ENCODE results near the gene LOC128125822.

Gene LOC128125822

DNA sequence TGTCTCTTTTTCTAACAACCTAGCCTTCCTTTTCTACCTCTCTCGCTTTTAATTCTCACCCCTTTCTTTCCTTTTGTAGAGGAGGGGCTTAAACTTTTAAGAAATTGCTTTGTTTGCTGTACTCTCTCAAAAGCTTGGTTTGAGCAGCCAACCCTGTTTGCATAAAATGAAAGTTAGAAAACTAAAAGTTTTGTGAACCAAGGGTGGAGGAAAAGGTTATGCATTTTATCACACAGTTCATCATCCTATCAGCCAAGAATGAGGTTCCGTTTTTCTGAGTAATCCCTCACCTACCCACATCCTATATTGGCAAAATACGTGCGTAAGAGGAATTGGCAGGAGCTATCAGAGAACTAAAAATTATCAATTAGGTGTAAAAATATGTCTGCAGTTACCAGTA lies 42.8 kb upstream of the LOC128125822 start:
- no peak overlapping the region for H3K27ac ChIP-seq

DNA sequence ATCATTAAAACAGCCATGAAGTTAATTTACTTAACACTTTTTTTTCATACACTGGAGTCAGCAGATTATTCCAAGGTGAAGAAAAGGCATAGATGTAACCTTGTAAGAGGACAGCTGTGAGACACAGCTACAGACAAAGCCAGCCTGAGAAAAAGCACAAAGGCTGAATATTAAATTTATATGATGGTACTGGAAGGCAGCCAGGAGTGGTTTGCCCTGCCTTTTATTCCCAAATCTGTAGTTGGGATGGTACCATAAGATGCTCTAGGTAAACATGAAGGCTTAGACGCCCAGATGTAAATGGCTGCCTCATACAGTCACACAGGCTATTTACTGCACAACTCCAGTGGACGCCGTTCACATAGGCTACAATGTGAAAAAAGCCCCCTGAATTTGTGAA lies 42.1 kb upstream of the LOC128125822 start:
- ChIA-PET POLR2A (ENCODE audit: unreplicated experiment) (interaction anchor here (0.5 kb wide), 1 partner anchor 44 kb away, joined by 4 read pairs; no protein-coding TSS in a partner anchor), CTCF (no interaction called here)
- Histone ChIP-seq H2AFZ (no peak overlapping the region), H4K20me1 (ENCODE audit: insufficient read depth) (no peaks in the 10 kb centered on the region), H3K4me2 (no peak overlapping the region), H3K27ac (no peak overlapping the region), H3K4me1 (replicated peaks; ENCODE audit: insufficient read depth) (peaks cover 18% of the 10 kb centered on the region), H3F3A (ENCODE audit: insufficient read depth, low read depth) (peaks cover 17% of the 10 kb centered on the region), H3K79me2 (ENCODE audit: low read depth) (no peaks in the 10 kb centered on the region), H3K9me2 (ENCODE audit: insufficient read depth) (no peaks in the 10 kb centered on the region), H3K9me3 (ENCODE audit: insufficient read depth, low read depth) (no peaks in the 10 kb centered on the region), H3K27me3 (ENCODE audit: insufficient read depth, low read depth) (no peaks in the 10 kb centered on the region), H3K4me3 (no peak overlapping the region), H3K36me3 (ENCODE audit: low read depth) (no peaks in the 10 kb centered on the region)
- no peak for DNase-seq
- no TSS peak for BruUV-seq (replicated peaks)
- intact Hi-C loops (cut with micrococcal nuclease; ENCODE audit: unreplicated experiment) = no loop called here
- no peak for TF ChIP-seq EZH2 (IDR thresholded peaks at IDR 0.05; ENCODE audit: low read depth)
- TF ChIP-seq, protein P1, sequence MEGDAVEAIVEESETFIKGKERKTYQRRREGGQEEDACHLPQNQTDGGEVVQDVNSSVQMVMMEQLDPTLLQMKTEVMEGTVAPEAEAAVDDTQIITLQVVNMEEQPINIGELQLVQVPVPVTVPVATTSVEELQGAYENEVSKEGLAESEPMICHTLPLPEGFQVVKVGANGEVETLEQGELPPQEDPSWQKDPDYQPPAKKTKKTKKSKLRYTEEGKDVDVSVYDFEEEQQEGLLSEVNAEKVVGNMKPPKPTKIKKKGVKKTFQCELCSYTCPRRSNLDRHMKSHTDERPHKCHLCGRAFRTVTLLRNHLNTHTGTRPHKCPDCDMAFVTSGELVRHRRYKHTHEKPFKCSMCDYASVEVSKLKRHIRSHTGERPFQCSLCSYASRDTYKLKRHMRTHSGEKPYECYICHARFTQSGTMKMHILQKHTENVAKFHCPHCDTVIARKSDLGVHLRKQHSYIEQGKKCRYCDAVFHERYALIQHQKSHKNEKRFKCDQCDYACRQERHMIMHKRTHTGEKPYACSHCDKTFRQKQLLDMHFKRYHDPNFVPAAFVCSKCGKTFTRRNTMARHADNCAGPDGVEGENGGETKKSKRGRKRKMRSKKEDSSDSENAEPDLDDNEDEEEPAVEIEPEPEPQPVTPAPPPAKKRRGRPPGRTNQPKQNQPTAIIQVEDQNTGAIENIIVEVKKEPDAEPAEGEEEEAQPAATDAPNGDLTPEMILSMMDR (conservative IDR thresholded peaks at IDR 0.05) = no peak

More for the DNA sequence above, 42.8 kb upstream of the LOC128125822 start:
- no peak overlapping the region for H3K4me2 ChIP-seq
- H3K9me2 ChIP-seq (ENCODE audit: insufficient read depth) = no peaks in the 10 kb centered on the region
- no peaks in the 10 kb centered on the region for H4K20me1 ChIP-seq (ENCODE audit: insufficient read depth)
- peaks cover 17% of the 10 kb centered on the region for H3F3A ChIP-seq (ENCODE audit: insufficient read depth, low read depth)
- no peak overlapping the region for H3K4me3 ChIP-seq
- POLR2A ChIA-PET (ENCODE audit: unreplicated experiment) = interaction anchor here (0.5 to 0.6 kb wide), 2 partner anchors 13 to 45 kb away, joined by 4 to 6 read pairs; no protein-coding TSS in a partner anchor
- TF ChIP-seq EZH2 (IDR thresholded peaks at IDR 0.05; ENCODE audit: low read depth) = no peak
- TF ChIP-seq, protein P1 (conservative IDR thresholded peaks at IDR 0.05) = no peak
- no TSS peak for BruUV-seq (replicated peaks)
- H3K27me3 ChIP-seq (ENCODE audit: insufficient read depth, low read depth) = no peaks in the 10 kb centered on the region
- peaks cover 18% of the 10 kb centered on the region for H3K4me1 ChIP-seq (replicated peaks; ENCODE audit: insufficient read depth)
- intact Hi-C loops (cut with micrococcal nuclease; ENCODE audit: unreplicated experiment) = no loop called here
- H3K79me2 ChIP-seq (ENCODE audit: low read depth) = no peaks in the 10 kb centered on the region
- no peaks in the 10 kb centered on the region for H3K36me3 ChIP-seq (ENCODE audit: low read depth)
- H3K9me3 ChIP-seq (ENCODE audit: insufficient read depth, low read depth) = no peaks in the 10 kb centered on the region
- no peak for DNase-seq
- CTCF ChIA-PET = no interaction called here
- H2AFZ ChIP-seq = no peak overlapping the region

DNA sequence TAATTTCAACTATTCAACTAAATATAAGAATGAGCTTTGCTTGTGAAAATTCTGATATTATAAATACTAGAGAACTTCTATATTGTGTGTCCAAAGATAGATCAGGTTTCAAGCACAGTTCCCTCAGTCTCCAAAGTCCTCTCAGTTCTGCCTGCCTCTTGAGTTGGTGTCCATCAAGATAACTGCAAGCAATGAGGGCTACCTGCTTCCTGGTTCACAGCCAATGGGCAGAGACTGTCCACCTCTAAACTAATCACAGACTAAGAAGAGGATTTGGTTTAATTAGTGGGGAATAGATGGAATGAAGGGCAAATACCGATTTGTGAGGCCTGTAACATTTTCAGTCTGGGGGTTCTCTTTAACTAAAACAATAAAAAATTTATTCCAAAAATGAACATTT lies 41.3 kb upstream of the LOC128125822 start:
- Histone ChIP-seq H3K27ac (no peak overlapping the region), H3K4me1 (replicated peaks; ENCODE audit: insufficient read depth) (peaks cover 24% of the 10 kb centered on the region), H3K9me2 (ENCODE audit: insufficient read depth) (no peaks in the 10 kb centered on the region), H2AFZ (no peak overlapping the region), H3F3A (ENCODE audit: insufficient read depth, low read depth) (peaks cover 17% of the 10 kb centered on the region), H3K4me3 (no peak overlapping the region), H4K20me1 (ENCODE audit: insufficient read depth) (no peaks in the 10 kb centered on the region), H3K4me2 (no peak overlapping the region), H3K79me2 (ENCODE audit: low read depth) (no peaks in the 10 kb centered on the region), H3K9me3 (ENCODE audit: insufficient read depth, low read depth) (no peaks in the 10 kb centered on the region), H3K27me3 (ENCODE audit: insufficient read depth, low read depth) (no peaks in the 10 kb centered on the region), H3K36me3 (ENCODE audit: low read depth) (no peaks in the 10 kb centered on the region)
- no TSS peak for BruUV-seq (replicated peaks)
- ChIA-PET POLR2A (ENCODE audit: unreplicated experiment) (no interaction called here), CTCF (no interaction called here)
- intact Hi-C loops (cut with micrococcal nuclease; ENCODE audit: unreplicated experiment) = no loop called here
- DNase-seq = no peak
- TF ChIP-seq EZH2 (IDR thresholded peaks at IDR 0.05; ENCODE audit: low read depth) = no peak
- TF ChIP-seq, protein P1 (conservative IDR thresholded peaks at IDR 0.05) = no peak
